GF-D8 (cell line): ENCODE results near the gene BCO2.
"Not testable (repeated sequence)": the region's sequence is repeated elsewhere in the genome, so short reads cannot be mapped to it uniquely, and the experiment has no call there.

ENCODE experiments used
- DNase-seq: peaks from one replicate; lab custom pipeline; 2025; lab: John Stamatoyannopoulos, UW

The BCO2 gene

GRCh38 chr11:112166562-112166961 lies 8.8 kb upstream of the BCO2 start:
- DNase-seq: no peak

- no peak for DNase-seq
These were observed 8.2 kb upstream of the BCO2 start, which contains the start of gene TEX12 for GRCh38 chr11:112167145-112167544. TEX12 (plus strand) TSS chr11:112167372; CDS start chr11:112169269, 1,897 bp downstream.

DNA sequence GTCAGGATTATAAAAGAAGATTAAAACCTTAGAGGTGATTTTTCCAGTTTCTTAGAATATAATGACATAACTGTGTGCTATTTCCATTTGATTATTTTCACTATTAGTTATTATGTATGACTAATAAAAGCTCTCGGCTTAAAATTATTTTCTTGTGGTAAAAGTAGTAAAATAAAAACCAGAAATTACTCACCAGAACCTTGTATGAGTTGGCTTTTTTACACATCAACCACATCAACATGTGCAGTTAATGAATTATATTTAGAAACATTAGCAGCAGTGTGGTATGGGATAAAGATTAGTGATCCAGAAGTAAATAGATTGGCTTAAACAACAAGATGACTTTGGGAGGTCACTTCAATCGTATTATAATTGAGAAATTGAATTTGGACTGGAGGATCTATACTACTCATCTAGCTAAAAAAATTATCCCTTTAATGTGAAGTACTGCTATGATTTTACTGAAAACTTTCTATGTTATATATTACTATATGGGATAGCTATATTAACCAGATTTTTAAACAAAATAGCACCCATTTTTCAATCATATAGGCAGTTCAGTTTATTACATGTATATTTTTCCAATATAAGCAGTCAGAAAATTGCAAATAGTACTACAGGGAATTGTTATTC lies 2.8 kb upstream of the BCO2 start:
- no peak for DNase-seq

GRCh38 chr11:112173152-112173551 lies 2.2 kb upstream of the BCO2 start:
- DNase-seq: no peak

DNA sequence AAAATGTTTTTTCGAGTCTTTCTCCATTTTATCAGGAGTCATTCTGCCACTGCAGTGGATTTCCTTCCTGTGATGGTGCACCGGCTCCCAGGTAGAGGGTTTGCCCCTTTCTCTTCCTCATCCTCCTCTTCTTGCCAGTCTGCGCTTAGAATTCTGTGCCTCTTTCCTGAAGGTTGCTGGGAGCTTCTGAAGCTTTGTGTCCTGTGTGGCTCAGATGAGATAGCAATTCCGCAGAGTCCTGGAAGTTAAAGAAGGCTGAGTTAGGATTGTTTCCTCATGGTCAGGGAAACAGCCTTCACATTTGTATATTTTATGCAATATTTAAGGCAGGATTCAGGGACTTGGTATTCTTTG lies 264 bp downstream of the BCO2 start:
- DNase-seq: no peak

DNA sequence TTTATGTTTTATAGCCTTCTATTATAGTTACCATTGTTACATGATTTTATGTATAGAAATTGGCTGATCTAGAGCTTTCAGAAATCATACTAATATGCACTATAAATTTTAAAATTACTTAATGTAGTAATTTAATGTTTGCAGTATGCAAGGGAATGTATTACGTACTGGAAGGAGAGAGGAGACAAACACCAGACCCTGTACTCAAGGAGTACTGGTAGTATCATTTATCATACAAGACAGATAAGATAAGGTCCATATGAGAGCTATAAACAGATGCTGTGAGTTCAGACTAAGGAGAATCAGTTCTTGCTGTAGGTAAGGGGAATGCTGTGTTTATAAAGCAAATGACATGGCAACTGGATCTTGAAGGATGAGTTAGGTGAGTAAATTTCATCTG lies 765 bp downstream of the BCO2 start:
- no peak for DNase-seq

- DNase-seq: peak; percentile 60
These were observed 2.3 kb downstream of the BCO2 start for GRCh38 chr11:112177589-112177988.

- no peak for DNase-seq
These were observed 3.1 kb downstream of the BCO2 start for GRCh38 chr11:112178428-112178827.

- peak; percentile 70 for DNase-seq
These were observed 3.6 kb downstream of the BCO2 start for GRCh38 chr11:112178936-112179335.

DNA sequence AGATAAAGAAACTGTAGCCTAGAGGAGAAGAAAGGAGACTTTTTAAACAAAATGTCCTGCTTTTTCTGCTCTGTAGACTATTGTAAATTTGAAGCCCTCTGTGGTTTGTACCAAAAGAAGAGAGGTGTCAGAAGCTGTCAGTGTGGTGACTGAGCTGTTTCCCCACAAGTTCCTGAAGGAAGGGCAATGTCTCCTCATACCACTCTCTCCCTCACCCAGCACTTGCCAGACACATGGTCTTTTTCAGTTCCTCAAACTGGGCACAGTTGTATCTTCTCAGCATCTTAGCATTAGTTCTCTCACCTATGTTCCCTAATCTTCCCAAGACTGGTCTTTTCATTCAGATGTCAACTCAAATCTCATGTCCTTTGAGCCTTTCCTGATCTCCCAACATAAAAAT lies 4.3 kb downstream of the BCO2 start:
- peak; percentile 99 for DNase-seq

DNA sequence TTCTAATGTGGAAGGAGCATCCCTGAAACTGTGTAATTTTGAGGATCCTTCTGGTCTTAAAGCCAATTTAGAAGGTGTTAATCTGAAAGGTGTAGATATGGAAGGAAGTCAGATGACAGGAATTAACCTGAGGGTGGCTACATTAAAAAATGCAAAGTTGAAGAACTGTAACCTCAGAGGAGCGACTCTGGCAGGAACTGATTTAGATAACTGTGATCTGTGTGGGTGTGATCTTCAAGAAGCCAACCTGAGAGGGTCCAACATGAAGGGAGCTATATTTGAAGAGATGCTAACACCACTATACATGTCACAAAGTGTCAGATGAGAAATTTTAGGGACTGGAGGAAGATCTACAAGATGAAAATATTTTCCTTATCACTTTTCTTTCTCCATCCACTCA lies 7.6 kb downstream of the BCO2 start:
- no peak for DNase-seq

- no peak for DNase-seq
These were observed 10.6 kb downstream of the BCO2 start for GRCh38 chr11:112185883-112186282.

DNA sequence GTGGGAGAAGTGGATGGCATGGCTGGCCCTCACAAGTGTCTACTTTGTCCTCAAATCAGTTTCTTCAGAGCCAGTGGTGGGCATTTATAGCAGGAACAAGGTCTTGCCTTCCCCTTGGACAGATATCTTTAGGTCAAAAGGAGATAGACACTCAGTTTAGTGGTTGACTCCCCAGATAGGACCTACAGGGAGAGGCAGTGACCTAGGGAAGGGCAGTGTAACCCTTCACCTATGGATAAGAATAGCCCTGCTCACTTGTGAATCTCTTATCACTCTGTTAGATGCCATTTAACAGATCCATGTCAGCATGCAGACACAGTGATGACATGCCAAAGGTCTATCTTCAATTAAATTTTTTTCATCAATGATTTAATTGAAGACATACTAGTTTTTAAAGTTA lies 11.0 kb downstream of the BCO2 start:
- no peak for DNase-seq

GRCh38 chr11:112195113-112195512 lies 19.8 kb downstream of the BCO2 start:
- not testable (repeated sequence) for DNase-seq

DNA sequence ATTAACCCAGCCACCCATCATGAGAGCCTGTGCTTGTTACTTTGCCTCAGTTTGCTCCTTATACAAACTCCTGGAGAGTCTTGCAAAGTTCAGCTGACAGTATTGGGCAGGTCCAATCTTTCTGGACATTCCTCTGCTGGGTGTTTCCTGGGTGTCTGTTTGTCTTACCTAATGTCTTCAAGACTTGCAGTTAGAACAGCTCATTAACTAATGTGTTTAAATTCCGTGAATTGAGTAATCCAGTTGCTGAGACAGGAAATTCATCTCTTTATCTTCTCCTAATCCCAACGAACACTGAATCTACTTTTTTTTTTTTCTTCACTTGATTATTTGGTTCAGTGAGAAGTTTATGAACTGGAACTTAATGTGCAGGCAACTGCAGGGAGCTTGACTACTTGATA lies 20.6 kb downstream of the BCO2 start:
- DNase-seq: peak; percentile 99

DNA sequence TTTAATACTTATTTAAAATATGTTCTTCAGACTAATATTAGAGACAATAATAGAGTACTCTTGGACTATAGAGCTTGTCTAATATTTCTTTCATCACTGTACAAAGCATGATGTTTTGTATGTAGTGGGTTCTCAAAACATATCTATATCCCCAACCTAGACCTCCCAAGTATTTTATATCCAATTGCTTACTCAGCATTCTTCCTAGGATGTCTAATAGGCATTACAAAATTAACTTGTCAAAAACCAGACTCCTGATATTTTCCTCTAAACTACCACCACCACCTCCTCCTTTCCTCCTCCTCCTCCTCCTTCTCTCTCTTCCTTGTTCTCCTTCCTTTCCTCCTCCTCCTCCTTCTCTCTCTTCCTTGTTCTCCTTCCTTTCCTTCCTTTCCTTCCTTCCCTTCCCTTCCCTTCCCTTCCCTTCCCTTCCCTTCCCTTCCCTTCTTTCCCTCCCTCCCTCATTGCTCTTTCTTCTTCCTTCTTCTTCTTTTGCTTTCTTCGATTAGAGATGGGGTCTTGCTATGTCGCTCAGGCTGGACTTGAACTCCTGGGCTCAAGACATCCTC lies 21.3 kb downstream of the BCO2 start:
- no peak for DNase-seq

DNA sequence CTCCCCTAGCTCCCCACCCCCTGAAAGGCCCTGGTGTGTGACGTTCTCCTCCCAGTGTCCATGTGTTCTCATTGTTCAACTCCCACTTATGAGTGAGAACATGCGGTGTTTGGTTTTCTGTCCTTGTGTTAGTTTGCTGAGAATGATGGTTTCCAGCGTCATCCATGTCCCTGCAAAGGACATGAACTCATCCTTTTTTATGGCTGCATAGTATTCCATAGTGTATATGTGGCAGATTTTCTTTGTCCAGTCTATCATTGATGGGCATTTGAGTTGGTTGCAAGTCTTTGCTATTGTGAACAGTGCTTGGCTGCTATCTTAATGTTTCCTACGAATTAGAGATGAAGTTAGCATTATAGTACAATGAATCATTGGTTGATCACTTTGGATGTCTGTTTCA lies 23.8 kb downstream of the BCO2 start:
- not testable (repeated sequence) for DNase-seq

DNA sequence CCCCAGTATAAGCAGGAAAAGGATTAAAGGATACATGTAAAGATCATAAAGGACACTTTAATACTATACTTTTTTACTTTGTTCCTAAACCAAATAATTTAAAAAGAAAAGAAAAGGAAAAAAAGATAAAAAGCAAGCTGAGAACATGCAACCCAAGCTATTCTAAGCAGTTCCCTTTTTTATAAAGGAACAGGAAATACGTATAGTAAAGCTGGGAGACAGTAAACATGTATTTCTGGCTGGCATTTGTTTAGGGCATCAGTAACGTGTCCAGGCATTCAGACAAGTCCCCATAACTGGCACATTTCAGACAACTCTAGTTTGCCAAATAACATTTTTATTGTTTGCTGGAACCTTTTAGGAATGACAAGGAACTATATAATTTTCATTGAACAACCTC lies 24.9 kb downstream of the BCO2 start:
- DNase-seq: peak; percentile 78

GRCh38 chr11:112206071-112206470 lies 30.8 kb downstream of the BCO2 start:
- no peak for DNase-seq

- no peak for DNase-seq
These were observed 35.6 kb downstream of the BCO2 start for GRCh38 chr11:112210890-112211289.

DNA sequence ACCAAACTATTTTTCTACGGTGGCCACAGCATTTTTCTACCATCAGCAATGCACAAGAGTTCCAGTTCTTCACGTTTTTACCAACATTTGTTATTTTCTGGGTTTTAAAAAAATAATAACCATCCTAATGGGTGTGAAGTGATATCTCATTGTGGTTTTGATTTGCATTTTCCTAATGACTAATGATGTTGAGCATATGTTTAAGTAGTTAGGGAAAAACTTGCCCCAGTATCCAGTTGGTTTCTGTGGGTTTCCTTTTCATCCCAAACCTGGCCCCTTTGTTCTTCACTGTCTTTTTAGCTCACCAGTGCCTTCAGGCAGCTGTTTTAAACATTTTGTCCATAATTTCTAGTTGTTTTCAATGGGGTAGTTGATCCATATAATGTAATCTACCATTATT lies 36.2 kb downstream of the BCO2 start:
- peak; percentile 99 for DNase-seq

DNA sequence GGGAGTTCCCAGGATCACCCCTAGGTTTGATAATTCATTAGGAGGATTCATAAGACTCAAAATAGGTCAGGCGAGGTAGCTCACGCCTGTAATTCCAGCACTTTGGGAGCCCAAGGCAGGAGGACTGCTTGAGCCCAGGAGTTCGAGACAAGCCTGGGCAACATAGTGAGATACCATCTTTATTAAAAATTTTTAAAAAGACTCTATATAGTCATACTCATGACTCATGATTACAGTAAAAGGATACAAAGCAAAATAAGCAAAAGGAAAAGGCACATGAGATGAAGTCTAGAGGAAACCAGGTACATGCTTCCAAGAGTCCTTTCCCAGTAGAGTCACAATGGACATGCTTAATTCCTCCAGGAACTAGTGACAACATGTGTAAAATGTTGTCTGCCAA lies 37.0 kb downstream of the BCO2 start:
- DNase-seq: no peak

DNA sequence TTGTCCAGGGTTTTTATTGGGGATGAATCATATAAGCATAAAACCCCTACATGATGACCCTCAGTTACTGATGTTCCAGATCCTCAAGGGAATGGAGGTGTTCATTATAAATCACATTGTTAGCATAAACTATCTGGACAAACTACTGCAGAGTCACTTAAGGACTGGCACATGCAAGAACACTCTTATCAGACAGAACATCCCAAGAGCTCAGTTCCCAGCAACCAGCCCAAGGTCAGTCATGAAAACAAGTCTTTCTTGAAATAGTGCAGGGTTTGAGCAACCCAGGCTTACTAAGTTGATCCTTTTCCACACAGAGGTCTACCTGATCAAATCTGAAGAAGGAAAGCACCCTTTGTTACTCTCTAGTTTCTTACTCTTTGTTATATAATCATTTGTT lies 37.4 kb downstream of the BCO2 start:
- peak; percentile 40 for DNase-seq

GRCh38 chr11:112213753-112214152 lies 38.4 kb downstream of the BCO2 start:
- DNase-seq: no peak
